Measurements from ENCODE around the gene ATP5PO. TPM values are rescaled to one million over a fixed set of nuclear protein-coding genes. Genes with fewer than 3 reads are reported as not detected.

The ATP5PO gene
- total RNA-seq, 1 experiment from 2014 or later: 254 TPM

- no peak overlapping the region for H3K27ac ChIP-seq (ENCODE audit: low read depth, low read length, poor library complexity, severe bottlenecking)
- no peaks in the 10 kb centered on the region for H3K27me3 ChIP-seq (replicated peaks; ENCODE audit: insufficient read depth, low read depth, low read length, poor library complexity)
- no peak for DNase-seq (ENCODE audit: low spot score)
- H3K36me3 ChIP-seq (ENCODE audit: insufficient read depth, low read length, poor library complexity, severe bottlenecking): no peaks in the 10 kb centered on the region
- POLR2A ChIA-PET (ENCODE audit: low non-redundant PET): no interaction called here
- BruUV-seq (replicated peaks): no TSS peak
- no peaks in the 10 kb centered on the region for H3K9me3 ChIP-seq (ENCODE audit: low read depth, low read length, poor library complexity, severe bottlenecking)
- TF ChIP-seq, protein P1, sequence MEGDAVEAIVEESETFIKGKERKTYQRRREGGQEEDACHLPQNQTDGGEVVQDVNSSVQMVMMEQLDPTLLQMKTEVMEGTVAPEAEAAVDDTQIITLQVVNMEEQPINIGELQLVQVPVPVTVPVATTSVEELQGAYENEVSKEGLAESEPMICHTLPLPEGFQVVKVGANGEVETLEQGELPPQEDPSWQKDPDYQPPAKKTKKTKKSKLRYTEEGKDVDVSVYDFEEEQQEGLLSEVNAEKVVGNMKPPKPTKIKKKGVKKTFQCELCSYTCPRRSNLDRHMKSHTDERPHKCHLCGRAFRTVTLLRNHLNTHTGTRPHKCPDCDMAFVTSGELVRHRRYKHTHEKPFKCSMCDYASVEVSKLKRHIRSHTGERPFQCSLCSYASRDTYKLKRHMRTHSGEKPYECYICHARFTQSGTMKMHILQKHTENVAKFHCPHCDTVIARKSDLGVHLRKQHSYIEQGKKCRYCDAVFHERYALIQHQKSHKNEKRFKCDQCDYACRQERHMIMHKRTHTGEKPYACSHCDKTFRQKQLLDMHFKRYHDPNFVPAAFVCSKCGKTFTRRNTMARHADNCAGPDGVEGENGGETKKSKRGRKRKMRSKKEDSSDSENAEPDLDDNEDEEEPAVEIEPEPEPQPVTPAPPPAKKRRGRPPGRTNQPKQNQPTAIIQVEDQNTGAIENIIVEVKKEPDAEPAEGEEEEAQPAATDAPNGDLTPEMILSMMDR (conservative IDR thresholded peaks at IDR 0.05; ENCODE audit: low read depth, low read length): no peak
- no peak for TF ChIP-seq EZH2 (IDR thresholded peaks at IDR 0.05; ENCODE audit: borderline replicate concordance, low read depth, low read length, poor library complexity, severe bottlenecking)
- intact Hi-C loops (cut with micrococcal nuclease; ENCODE audit: unreplicated experiment): no loop called here
- H3K4me3 ChIP-seq (ENCODE audit: low read depth, low read length, poor library complexity, severe bottlenecking): no peak overlapping the region
- H3K4me1 ChIP-seq (ENCODE audit: insufficient read depth, low read length, poor library complexity, severe bottlenecking): peaks cover 3% of the 10 kb centered on the region
- CTCF ChIA-PET: interaction anchor here (0.5 kb wide), 1 partner anchor 152 kb away, joined by 11 read pairs; no protein-coding TSS in a partner anchor
Observed at GRCh38 chr21:33940881-33941245, 25.3 kb upstream of the ATP5PO start.

DNA sequence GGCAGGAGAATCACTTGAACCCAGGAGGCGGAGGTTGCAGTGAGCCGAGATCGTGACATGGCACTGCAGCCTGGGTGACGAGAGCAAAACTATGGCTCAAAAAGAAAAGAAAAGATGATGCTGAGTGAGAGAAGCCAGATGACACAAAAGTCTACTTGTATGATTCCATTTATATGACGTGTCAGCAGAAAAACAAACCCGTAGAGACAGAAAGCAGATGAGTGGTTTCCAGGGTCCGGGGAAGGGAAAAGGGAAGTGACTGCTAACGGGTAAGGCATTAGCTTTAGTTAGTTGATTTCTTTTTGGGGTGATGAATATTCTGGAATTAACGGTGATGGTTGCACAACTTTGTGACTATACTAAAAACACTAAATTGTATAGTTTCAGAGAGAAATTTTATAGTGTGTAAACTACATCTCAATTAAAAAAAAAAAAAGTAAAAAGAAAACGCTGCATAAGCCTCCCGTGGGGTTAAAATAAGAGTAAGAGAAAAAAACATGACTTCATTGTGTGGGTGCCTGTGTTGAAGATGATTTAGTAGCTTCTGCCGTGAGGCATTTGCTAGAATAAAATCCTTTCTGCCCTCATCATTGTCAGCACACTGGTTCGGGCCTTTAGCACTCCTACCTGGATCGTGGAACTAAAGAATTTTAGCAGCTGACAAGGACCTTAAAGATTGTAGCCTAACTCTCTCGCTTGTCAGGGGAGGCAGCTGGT lies 24.7 kb upstream of the ATP5PO start:
- no peak overlapping the region for H3K27ac ChIP-seq (ENCODE audit: low read depth, low read length, poor library complexity, severe bottlenecking)
- POLR2A ChIA-PET (ENCODE audit: low non-redundant PET): no interaction called here
- peaks cover 3% of the 10 kb centered on the region for H3K4me1 ChIP-seq (ENCODE audit: insufficient read depth, low read length, poor library complexity, severe bottlenecking)
- intact Hi-C loops (cut with micrococcal nuclease; ENCODE audit: unreplicated experiment): no loop called here
- BruUV-seq (replicated peaks): no TSS peak
- DNase-seq (ENCODE audit: low spot score): no peak
- H3K9me3 ChIP-seq (ENCODE audit: low read depth, low read length, poor library complexity, severe bottlenecking): no peaks in the 10 kb centered on the region
- CTCF ChIA-PET: interaction anchor here (0.5 kb wide), 1 partner anchor 153 kb away, joined by 11 read pairs; no protein-coding TSS in a partner anchor
- TF ChIP-seq, protein P1 (conservative IDR thresholded peaks at IDR 0.05; ENCODE audit: low read depth, low read length): no peak
- TF ChIP-seq EZH2 (IDR thresholded peaks at IDR 0.05; ENCODE audit: borderline replicate concordance, low read depth, low read length, poor library complexity, severe bottlenecking): no peak
- no peak overlapping the region for H3K4me3 ChIP-seq (ENCODE audit: low read depth, low read length, poor library complexity, severe bottlenecking)
- no peaks in the 10 kb centered on the region for H3K36me3 ChIP-seq (ENCODE audit: insufficient read depth, low read length, poor library complexity, severe bottlenecking)
- H3K27me3 ChIP-seq (replicated peaks; ENCODE audit: insufficient read depth, low read depth, low read length, poor library complexity): no peaks in the 10 kb centered on the region

- POLR2A ChIA-PET (ENCODE audit: low non-redundant PET): no interaction called here
- CTCF ChIA-PET: no interaction called here
- no peak for TF ChIP-seq EZH2 (IDR thresholded peaks at IDR 0.05; ENCODE audit: borderline replicate concordance, low read depth, low read length, poor library complexity, severe bottlenecking)
- TF ChIP-seq, protein P1 (conservative IDR thresholded peaks at IDR 0.05; ENCODE audit: low read depth, low read length): no peak
- Histone ChIP-seq H3K27me3 (replicated peaks; ENCODE audit: insufficient read depth, low read depth, low read length, poor library complexity) (no peaks in the 10 kb centered on the region), H3K4me3 (ENCODE audit: low read depth, low read length, poor library complexity, severe bottlenecking) (no peak overlapping the region), H3K9me3 (ENCODE audit: low read depth, low read length, poor library complexity, severe bottlenecking) (no peaks in the 10 kb centered on the region), H3K27ac (ENCODE audit: low read depth, low read length, poor library complexity, severe bottlenecking) (no peak overlapping the region), H3K4me1 (ENCODE audit: insufficient read depth, low read length, poor library complexity, severe bottlenecking) (peaks cover 3% of the 10 kb centered on the region), H3K36me3 (ENCODE audit: insufficient read depth, low read length, poor library complexity, severe bottlenecking) (no peaks in the 10 kb centered on the region)
- BruUV-seq (replicated peaks): no TSS peak
- intact Hi-C loops (cut with micrococcal nuclease; ENCODE audit: unreplicated experiment): no loop called here
- DNase-seq (ENCODE audit: low spot score): no peak
Observed at GRCh38 chr21:33939226-33939625, 23.6 kb upstream of the ATP5PO start.

Data from A673 (cell line).